ENCODE measurements around the gene UQCRFS1. TPM values are rescaled to one million over a fixed set of nuclear protein-coding genes. Genes with fewer than 3 reads are reported as not detected.
"Not testable (repeated sequence)": the region's sequence is repeated elsewhere in the genome, so short reads cannot be mapped to it uniquely, and the experiment has no call there.

UQCRFS1 gene
- total RNA-seq, 1 donor from 2014 or later = 31.8 TPM

- DNase-seq (ENCODE audit: low spot score) = no peak
These were observed 1.5 kb upstream of the UQCRFS1 start for GRCh38 chr19:29214411-29214810.

- no peak for DNase-seq (ENCODE audit: low spot score)
These were observed 649 bp downstream of the UQCRFS1 start for GRCh38 chr19:29212356-29212647.

DNA sequence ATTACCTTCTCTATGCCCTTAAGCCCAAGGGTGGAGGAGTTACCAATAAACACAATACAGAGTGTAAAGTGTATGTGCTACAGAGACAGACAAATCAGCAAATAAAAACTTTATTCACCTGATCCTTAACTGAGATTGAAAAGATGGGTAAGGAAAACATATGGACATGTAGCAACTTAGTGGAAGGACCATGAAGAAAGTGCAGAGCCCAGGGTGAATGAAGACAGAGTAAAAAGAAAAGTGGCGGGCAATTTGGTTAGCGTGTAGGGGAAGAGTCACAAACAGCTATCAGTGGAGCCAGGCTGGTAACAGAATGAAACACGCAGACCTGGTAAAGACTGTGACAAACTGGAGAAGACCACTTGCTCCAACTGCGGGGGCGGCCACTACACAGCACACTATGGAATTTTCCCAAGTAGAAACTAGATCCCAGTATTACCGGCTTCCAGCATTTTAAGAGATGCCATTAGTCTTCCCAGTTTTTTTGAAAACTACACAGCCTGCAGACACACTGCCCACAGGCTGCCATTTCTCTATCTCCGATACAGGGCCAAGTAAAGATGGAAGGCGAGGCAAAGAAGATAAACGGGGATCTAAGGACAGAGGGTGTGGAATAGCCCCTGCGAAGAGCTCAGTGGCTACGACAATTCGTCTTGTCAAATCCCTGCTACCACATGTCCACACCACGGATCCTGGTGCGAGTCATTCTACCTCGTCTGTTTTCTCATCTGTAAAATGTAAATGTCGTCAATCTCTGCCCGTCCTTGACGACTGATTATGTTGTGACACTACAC is 1.2 kb downstream of the UQCRFS1 start:
- no peak for DNase-seq (ENCODE audit: low spot score)

DNA sequence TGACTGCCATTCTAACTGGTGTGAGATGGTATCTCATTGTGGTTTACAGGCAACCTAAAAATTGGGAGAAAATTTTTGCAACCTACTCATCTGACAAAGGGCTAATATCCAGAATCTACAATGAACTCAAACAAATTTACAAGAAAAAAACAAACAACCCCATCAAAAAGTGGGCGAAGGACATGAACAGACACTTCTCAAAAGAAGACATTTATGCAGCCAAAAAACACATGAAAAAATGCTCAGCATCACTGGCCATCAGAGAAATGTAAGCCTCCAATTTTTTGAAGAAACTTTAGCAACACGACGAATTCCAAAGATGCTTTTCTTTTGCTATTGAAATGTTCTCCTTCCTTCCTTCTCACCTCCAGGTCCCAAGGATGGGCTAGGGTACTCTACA is 1.9 kb downstream of the UQCRFS1 start:
- not testable (repeated sequence) for DNase-seq (ENCODE audit: low spot score)

DNA sequence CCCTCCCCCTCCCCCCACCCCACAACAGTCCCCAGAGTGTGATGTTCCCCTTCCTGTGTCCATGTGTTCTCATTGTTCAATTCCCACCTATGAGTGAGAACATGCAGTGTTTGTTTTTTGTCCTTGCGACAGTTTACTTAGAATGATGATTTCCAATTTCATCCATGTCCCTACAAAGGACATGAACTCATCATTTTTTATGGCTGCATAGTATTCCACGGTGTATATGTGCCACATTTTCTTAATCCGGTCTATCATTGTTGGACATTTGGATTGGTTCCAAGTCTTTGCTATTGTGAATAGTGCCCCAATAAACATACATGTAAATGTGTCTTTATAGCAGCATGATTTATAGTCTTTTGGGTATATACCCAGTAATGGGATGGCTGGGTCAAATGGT is 2.4 kb downstream of the UQCRFS1 start:
- not testable (repeated sequence) for DNase-seq (ENCODE audit: low spot score)

GRCh38 chr19:29207403-29208187 is 5.4 kb downstream of the UQCRFS1 start:
- DNase-seq (ENCODE audit: low spot score) = not testable (repeated sequence)

DNA sequence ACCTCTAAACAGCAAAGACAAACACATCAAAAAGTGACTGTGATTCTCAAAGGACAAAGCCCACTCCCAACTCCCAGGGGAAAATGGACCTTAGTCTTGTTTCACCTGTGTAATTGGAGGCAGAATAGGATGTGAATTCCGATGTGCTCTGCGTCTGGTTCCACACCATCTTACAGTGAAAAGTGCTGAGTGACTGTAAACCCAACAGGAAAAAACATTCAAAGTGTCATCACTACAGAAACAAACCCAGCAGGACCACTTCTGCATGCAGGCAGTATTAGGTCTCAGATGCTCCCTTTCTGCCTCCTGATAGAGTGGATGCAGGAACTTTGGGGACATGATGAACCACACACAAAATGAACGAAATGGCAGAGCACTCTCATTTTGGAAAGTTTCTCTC is 6.5 kb downstream of the UQCRFS1 start:
- no peak for DNase-seq (ENCODE audit: low spot score)

- no peak for DNase-seq (ENCODE audit: low spot score)
These were observed 10.7 kb downstream of the UQCRFS1 start for GRCh38 chr19:29202281-29202680.

DNA sequence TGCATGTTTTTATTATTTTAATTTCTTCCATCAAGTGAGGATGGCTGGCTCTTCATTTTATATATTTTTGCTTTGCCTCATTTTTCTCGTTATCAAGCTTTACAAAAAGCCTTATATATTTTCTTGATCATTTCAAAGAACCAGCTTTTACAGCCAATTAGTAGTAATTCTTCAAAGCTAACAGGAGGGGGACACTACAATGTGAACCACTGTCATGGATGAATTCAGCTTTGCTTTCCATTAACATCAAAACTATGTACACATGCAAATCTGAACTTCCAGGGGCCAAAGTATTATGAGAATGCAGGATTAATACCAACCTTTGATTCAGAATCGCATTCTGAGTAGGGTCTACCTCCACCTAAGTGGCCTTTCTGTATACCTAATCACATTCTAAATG is 11.1 kb downstream of the UQCRFS1 start:
- no peak for DNase-seq (ENCODE audit: low spot score)

- DNase-seq (ENCODE audit: low spot score) = no peak
These were observed 18.3 kb downstream of the UQCRFS1 start for GRCh38 chr19:29194658-29195057.

- DNase-seq (ENCODE audit: low spot score) = no peak
These were observed 19.8 kb downstream of the UQCRFS1 start for GRCh38 chr19:29193155-29193554.

DNA sequence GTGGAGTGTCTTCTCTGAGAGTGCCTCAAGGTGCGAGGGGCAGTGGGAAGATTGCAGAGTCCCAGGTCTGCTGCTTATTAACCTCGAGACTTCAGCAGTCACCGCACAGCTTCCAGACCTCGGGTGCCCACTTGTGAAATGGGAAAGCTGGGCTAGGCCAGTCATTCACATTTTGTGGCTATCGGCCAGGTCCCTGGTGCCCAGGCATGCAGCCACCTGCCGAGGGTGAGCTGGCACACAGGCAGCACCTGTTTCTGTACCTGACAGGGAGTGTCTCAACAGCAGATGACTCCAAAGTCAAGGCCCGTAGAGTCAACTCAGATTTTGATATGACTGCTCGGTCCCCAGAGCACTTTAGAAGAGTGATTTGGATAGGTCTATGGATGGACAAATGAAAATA is 21.9 kb downstream of the UQCRFS1 start:
- DNase-seq (ENCODE audit: low spot score) = peak; percentile 67

DNA sequence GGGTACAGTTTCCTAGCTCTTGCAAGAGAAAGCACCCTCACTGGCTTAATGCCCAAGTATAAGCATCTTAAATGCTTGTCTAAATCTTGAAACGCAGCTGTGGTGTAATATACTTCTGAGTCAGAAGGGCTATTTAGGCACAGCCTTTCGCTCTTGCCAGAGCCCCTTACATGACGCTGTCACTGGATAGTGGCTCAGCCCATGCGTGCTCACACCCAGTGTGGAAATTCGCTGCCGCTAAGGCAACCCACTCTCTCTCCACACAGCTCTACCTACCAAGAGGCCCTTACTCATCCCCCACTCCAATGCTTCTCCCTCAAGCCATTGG is 24.0 kb downstream of the UQCRFS1 start:
- DNase-seq (ENCODE audit: low spot score) = no peak

GRCh38 chr19:29188289-29189032 is 24.5 kb downstream of the UQCRFS1 start:
- DNase-seq (ENCODE audit: low spot score) = no peak

DNA sequence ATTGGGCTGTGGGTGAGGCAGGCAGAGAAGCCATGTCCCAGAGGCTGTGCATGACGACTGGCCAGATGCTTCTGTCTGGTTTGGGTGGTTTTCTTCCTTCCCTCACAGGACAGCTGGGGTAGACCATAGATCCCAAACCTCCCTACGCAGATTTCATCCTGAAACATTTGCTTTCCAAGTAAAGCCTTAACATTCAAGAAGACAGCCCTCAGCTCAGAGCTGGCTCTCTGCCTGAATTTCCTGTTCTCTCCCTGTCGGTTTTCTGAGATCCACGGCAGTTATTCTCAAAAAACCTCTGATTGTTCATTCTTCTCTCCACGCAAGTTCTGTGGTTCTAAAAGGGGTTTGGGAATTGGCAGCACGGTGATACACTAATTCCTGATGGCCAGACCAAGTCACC is 25.3 kb downstream of the UQCRFS1 start:
- no peak for DNase-seq (ENCODE audit: low spot score)

- DNase-seq (ENCODE audit: low spot score) = no peak
These were observed 27.5 kb downstream of the UQCRFS1 start for GRCh38 chr19:29185427-29185826.

GRCh38 chr19:29176981-29177754 is 35.8 kb downstream of the UQCRFS1 start:
- no peak for DNase-seq (ENCODE audit: low spot score)

DNA sequence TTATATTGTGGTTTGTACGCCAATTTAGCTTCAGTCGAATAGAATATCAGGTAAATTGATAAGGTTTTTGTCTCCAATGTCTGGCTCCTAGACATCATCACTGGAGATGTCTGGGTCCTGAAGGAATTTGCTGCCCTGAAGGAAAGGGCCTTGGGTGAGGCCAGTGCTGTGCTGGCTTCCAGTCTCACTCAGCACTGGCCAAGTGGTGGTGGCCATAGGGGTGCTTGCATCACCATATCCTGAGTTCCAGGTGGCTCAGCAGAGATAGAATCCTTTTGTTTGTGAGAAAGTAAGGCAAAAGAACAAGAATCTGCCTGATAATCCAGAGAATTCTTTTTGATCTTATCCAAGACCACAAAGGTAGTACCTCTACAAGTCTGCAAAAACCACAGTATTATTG is 39.1 kb downstream of the UQCRFS1 start:
- no peak for DNase-seq (ENCODE audit: low spot score)

GRCh38 chr19:29172302-29172701 is 40.6 kb downstream of the UQCRFS1 start:
- DNase-seq (ENCODE audit: low spot score) = no peak

GRCh38 chr19:29171525-29171924 is 41.4 kb downstream of the UQCRFS1 start:
- no peak for DNase-seq (ENCODE audit: low spot score)

GRCh38 chr19:29170554-29170953 is 42.4 kb downstream of the UQCRFS1 start:
- DNase-seq (ENCODE audit: low spot score) = no peak

DNA sequence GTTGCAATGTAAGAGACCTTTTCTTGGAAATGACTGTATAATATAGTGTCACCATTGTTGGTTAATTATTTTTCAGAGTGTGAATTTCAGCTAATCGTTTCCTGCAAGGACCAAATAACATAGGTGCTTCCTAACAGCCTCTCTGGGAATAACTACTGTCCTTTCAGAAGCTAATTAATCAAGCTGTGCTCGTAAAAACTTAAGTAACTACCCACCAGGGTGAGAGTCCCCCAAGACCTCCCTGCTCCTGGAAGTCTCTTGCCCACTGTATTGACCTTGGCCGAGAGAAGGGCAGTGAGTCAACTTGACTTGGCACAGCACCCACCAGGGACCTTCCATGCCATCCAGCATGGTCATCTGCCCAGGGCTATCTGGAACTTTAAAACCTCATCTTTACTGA is 50.3 kb downstream of the UQCRFS1 start:
- no peak for DNase-seq (ENCODE audit: low spot score)

All from ureter (tissue), 1 donor.